K562 (cell line): Measurements from ENCODE around the gene NOP10. TPM values are rescaled to one million over a fixed set of nuclear protein-coding genes. Genes with fewer than 3 reads are reported as not detected.

Experiments
- BCOR ChIP-seq: fragments of 450-650 bp; IDR thresholded peaks from 2 replicates; pipeline ENCODE4 v1.6.1; 2016
- ELF2 ChIP-seq: fragments of 250-450 bp; sonication (Bioruptor Pico); IDR thresholded peaks from 2 replicates; pipeline ENCODE4 v1.5.0; 2021; ENCODE audit warnings: mild to moderate bottlenecking
- FOXJ2 ChIP-seq: fragments of 200-800 bp; sonication (Bioruptor generic); IDR thresholded peaks from 2 replicates; pipeline ENCODE4 v1.6.1; 2016; ENCODE audit warnings: missing genetic modification characterization, missing compliant biosample characterization
- GTF2A2 ChIP-seq: IDR thresholded peaks from 2 replicates; pipeline ENCODE4 v1.6.1; 2016; ENCODE audit warnings: mild to moderate bottlenecking, missing genetic modification characterization, missing compliant biosample characterization
- NFE2L1 ChIP-seq: fragments of 450-650 bp; IDR thresholded peaks from 2 replicates; pipeline ENCODE4 v1.6.1; 2016; ENCODE audit warnings: missing genetic modification characterization, low read depth, mild to moderate bottlenecking, missing compliant biosample characterization, moderate library complexity, borderline replicate concordance
- PHTF2 ChIP-seq: fragments of 250-450 bp; sonication (Bioruptor Pico); IDR thresholded peaks from 2 replicates; pipeline ENCODE4 v1.5.0; 2021; ENCODE audit warnings: mild to moderate bottlenecking
- PTRF ChIP-seq: fragments of 450-650 bp; IDR thresholded peaks from 2 replicates; pipeline ENCODE4 v1.6.1; 2016; ENCODE audit warnings: mild to moderate bottlenecking, missing genetic modification characterization, missing compliant biosample characterization
- SETDB1 ChIP-seq: IDR thresholded peaks from one replicate; pipeline ENCODE4 v1.6.1; 2012; ENCODE audit warnings: low read length, control low read depth, inconsistent platforms
- SMAD4 ChIP-seq: fragments of 250-450 bp; sonication (Bioruptor Pico); conservative IDR thresholded peaks from 2 replicates; pipeline ENCODE4 v1.8.0; 2021; ENCODE audit warnings: inconsistent platforms, mild to moderate bottlenecking, moderate library complexity
- SRSF9 ChIP-seq: fragments of 200-400 bp; formaldehyde crosslinking; IDR thresholded peaks from 2 replicates; pipeline ENCODE4 v1.6.1; 2017; ENCODE audit warnings: low read depth, low read length, borderline replicate concordance
- ZNF717 ChIP-seq: fragments of 250-450 bp; sonication (Bioruptor Pico); IDR thresholded peaks from 2 replicates; pipeline ENCODE4 v1.5.0; 2021
- polyA plus RNA-seq, 8 experiments: library from polyadenylated mRNA; depleted of rRNA in 4 of 8; stranded (reverse) in 5 of 8; unstranded in 3 of 8; fragments of >200 nt; fragmentation: Nextera tagmentation in 2 of 8; fragmentation: Illumina TruSeq in 1 of 8; extraction: Ambion mirVana in 2 of 8; extraction: Trizol in 1 of 8; gene quantifications; 2 replicates each; pipeline versions ENCODE4 v1.2.1 to v1.2.3, GENCODE V29; 2011 to 2014; ENCODE audit warnings: inconsistent platforms in 1 of 8, missing spikeins in 1 of 8
- total RNA-seq, 7 experiments: library from RNA; depleted of rRNA in 6 of 7; stranded (reverse); fragments of >200 nt in 6 of 7; fragmentation: Illumina TruSeq in 2 of 7; extraction: Trizol in 2 of 7; gene quantifications; 2 replicates each; pipeline versions ENCODE4 v1.2.1 to v1.2.3, GENCODE V29; 2011 to 2021; ENCODE audit warnings: low replicate concordance in 1 of 7
- TF ChIP-seq, protein P1 (sequence below): fragments of 150-350 bp; IDR thresholded peaks from 2 replicates; pipeline ENCODE4 v1.6.1; 2014; ENCODE audit warnings: low read depth, mild to moderate bottlenecking, low read length, borderline replicate concordance
- TF ChIP-seq, protein P2 (sequence below): fragments of 200-800 bp; sonication (Bioruptor generic); IDR thresholded peaks from 2 replicates; pipeline ENCODE4 v1.6.1; 2017; ENCODE audit warnings: missing genetic modification characterization, missing compliant biosample characterization
- TF ChIP-seq, protein P3 (sequence below), 2 experiments: fragments of 450-650 bp in 1 of 2; IDR thresholded peaks; 2 replicates each; pipeline ENCODE4 v1.6.1; 2011 to 2017; ENCODE audit warnings: low read depth in 2 of 2, antibody characterized with exemption in 1 of 2, borderline replicate concordance in 1 of 2, low read length in 1 of 2, mild to moderate bottlenecking in 1 of 2, mixed read lengths in 1 of 2; ENCODE audit not compliant: control insufficient read depth in 1 of 2
- TF ChIP-seq, protein P4 (sequence below): IDR thresholded peaks from 2 replicates; pipeline ENCODE4 v1.6.1; 2011; ENCODE audit not compliant: insufficient read length; ENCODE audit errors: extremely low read depth
- TF ChIP-seq, protein P5 (sequence below): fragments of 250-450 bp; sonication (Bioruptor Pico); IDR thresholded peaks from 2 replicates; pipeline ENCODE4 v1.8.0; 2021; ENCODE audit warnings: mild to moderate bottlenecking, moderate library complexity

NOP10 gene
- total and polyA plus RNA-seq, 9 of the 15 experiments (the other 6 are each of a cell fraction or from before 2014, with no cell fraction given): 250 to 1,663 (median 449) TPM

DNA sequence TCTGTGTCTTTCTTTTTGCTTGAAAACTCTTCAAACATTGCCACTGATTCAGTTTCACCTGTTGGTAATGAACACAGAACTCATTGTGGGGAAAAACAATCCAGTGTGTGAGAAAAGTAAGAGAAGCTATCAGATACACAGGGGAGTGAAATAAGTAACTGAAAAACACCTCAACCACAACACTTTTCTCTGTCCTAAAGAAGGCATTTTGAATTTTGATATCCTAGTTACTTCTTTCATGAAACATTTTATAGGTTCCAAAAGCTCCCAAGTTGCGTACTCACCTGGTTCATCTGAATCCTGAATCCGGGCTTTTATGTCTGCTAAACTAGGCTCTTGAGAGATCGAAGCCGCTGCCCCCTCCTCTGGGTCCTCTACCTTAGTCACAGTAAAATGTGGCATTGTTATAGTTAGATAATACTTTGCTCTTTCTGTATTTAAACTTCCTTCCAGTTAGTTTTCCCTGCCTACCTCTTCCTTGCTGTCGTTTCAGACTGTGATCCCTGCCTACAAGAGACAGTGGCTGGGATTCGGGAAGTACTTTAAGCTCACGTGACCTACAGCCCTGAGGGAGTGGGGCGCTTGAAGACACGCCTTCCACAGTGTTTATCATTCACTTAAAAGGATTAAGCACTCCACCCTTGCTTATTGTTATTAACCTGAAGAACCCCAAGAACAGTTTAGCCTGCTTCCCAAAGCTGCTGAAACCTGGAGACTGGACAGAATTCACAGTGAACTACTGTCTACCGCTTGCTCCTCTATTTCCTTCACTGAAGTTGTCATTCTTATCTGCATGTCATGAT lies 24.5 kb downstream of the NOP10 start (continued):
- TF ChIP-seq, protein P1, sequence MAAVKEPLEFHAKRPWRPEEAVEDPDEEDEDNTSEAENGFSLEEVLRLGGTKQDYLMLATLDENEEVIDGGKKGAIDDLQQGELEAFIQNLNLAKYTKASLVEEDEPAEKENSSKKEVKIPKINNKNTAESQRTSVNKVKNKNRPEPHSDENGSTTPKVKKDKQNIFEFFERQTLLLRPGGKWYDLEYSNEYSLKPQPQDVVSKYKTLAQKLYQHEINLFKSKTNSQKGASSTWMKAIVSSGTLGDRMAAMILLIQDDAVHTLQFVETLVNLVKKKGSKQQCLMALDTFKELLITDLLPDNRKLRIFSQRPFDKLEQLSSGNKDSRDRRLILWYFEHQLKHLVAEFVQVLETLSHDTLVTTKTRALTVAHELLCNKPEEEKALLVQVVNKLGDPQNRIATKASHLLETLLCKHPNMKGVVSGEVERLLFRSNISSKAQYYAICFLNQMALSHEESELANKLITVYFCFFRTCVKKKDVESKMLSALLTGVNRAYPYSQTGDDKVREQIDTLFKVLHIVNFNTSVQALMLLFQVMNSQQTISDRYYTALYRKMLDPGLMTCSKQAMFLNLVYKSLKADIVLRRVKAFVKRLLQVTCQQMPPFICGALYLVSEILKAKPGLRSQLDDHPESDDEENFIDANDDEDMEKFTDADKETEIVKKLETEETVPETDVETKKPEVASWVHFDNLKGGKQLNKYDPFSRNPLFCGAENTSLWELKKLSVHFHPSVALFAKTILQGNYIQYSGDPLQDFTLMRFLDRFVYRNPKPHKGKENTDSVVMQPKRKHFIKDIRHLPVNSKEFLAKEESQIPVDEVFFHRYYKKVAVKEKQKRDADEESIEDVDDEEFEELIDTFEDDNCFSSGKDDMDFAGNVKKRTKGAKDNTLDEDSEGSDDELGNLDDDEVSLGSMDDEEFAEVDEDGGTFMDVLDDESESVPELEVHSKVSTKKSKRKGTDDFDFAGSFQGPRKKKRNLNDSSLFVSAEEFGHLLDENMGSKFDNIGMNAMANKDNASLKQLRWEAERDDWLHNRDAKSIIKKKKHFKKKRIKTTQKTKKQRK: no peak
- TF ChIP-seq, protein P2, sequence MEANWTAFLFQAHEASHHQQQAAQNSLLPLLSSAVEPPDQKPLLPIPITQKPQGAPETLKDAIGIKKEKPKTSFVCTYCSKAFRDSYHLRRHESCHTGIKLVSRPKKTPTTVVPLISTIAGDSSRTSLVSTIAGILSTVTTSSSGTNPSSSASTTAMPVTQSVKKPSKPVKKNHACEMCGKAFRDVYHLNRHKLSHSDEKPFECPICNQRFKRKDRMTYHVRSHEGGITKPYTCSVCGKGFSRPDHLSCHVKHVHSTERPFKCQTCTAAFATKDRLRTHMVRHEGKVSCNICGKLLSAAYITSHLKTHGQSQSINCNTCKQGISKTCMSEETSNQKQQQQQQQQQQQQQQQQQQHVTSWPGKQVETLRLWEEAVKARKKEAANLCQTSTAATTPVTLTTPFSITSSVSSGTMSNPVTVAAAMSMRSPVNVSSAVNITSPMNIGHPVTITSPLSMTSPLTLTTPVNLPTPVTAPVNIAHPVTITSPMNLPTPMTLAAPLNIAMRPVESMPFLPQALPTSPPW: peak; percentile 49; the same call in 1 of the 2 replicates
- TF ChIP-seq SETDB1 (no peak), ELF2 (CRISPR knock-in tag) (no peak), ZNF717 (CRISPR knock-in tag) (no peak), SRSF9 (no peak), PHTF2 (CRISPR knock-in tag) (no peak), SMAD4 (CRISPR knock-in tag) (no peak), PTRF (no peak), FOXJ2 (tag) (peak; percentile 37; the same call in 1 of the 2 replicates), NFE2L1 (no peak), GTF2A2 (no peak), BCOR (no peak)
- TF ChIP-seq, protein P3, sequence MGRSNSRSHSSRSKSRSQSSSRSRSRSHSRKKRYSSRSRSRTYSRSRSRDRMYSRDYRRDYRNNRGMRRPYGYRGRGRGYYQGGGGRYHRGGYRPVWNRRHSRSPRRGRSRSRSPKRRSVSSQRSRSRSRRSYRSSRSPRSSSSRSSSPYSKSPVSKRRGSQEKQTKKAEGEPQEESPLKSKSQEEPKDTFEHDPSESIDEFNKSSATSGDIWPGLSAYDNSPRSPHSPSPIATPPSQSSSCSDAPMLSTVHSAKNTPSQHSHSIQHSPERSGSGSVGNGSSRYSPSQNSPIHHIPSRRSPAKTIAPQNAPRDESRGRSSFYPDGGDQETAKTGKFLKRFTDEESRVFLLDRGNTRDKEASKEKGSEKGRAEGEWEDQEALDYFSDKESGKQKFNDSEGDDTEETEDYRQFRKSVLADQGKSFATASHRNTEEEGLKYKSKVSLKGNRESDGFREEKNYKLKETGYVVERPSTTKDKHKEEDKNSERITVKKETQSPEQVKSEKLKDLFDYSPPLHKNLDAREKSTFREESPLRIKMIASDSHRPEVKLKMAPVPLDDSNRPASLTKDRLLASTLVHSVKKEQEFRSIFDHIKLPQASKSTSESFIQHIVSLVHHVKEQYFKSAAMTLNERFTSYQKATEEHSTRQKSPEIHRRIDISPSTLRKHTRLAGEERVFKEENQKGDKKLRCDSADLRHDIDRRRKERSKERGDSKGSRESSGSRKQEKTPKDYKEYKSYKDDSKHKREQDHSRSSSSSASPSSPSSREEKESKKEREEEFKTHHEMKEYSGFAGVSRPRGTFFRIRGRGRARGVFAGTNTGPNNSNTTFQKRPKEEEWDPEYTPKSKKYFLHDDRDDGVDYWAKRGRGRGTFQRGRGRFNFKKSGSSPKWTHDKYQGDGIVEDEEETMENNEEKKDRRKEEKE (IDR thresholded peaks at IDR 0.05; ENCODE audit: borderline replicate concordance in 1 of 2, control insufficient read depth in 1 of 2, low read depth in 2 of 2, low read length in 1 of 2): no peak
- TF ChIP-seq, protein P4, sequence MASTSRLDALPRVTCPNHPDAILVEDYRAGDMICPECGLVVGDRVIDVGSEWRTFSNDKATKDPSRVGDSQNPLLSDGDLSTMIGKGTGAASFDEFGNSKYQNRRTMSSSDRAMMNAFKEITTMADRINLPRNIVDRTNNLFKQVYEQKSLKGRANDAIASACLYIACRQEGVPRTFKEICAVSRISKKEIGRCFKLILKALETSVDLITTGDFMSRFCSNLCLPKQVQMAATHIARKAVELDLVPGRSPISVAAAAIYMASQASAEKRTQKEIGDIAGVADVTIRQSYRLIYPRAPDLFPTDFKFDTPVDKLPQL: no peak
- TF ChIP-seq, protein P5, sequence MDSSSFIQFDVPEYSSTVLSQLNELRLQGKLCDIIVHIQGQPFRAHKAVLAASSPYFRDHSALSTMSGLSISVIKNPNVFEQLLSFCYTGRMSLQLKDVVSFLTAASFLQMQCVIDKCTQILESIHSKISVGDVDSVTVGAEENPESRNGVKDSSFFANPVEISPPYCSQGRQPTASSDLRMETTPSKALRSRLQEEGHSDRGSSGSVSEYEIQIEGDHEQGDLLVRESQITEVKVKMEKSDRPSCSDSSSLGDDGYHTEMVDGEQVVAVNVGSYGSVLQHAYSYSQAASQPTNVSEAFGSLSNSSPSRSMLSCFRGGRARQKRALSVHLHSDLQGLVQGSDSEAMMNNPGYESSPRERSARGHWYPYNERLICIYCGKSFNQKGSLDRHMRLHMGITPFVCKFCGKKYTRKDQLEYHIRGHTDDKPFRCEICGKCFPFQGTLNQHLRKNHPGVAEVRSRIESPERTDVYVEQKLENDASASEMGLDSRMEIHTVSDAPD: no peak
